Fibroblast of skin of right biceps (primary cell): ENCODE results near the gene CD44.
"Not testable (repeated sequence)": the region's sequence is repeated elsewhere in the genome, so short reads cannot be mapped to it uniquely, and the experiment has no call there.

Experiments used
- DNase-seq: peaks from one replicate; pipeline ENCODE4 v3.0.0-alpha.2; 2013

Gene CD44

GRCh38 chr11:35216962-35217678 is 78.1 kb downstream of the CD44 start:
- DNase-seq = no peak

- DNase-seq = peak; percentile 70
Measured at GRCh38 chr11:35218956-35219355, 80.0 kb downstream of the CD44 start.

- peak; percentile 94 for DNase-seq
Measured at GRCh38 chr11:35223371-35223796, 84.4 kb downstream of the CD44 start.

GRCh38 chr11:35223991-35224390 is 85.0 kb downstream of the CD44 start:
- peak; percentile 35 for DNase-seq

GRCh38 chr11:35225946-35226520 is 87.1 kb downstream of the CD44 start:
- no peak for DNase-seq

GRCh38 chr11:35226756-35227155 is 87.8 kb downstream of the CD44 start:
- not testable (repeated sequence) for DNase-seq

GRCh38 chr11:35227576-35228327 is 88.8 kb downstream of the CD44 start:
- DNase-seq = peak; percentile 31

GRCh38 chr11:35228328-35228725 is 89.4 kb downstream of the CD44 start:
- DNase-seq = no peak

- no peak for DNase-seq
Measured at GRCh38 chr11:35230388-35230787, 91.4 kb downstream of the CD44 start.

- no peak for DNase-seq
Measured at GRCh38 chr11:35231076-35231860, 92.3 kb downstream of the CD44 start.

GRCh38 chr11:35232891-35233330 is 93.9 kb downstream of the CD44 start:
- DNase-seq = no peak

GRCh38 chr11:35233518-35233917 is 94.5 kb downstream of the CD44 start:
- no peak for DNase-seq

GRCh38 chr11:35234460-35235156 is 95.6 kb downstream of the CD44 start:
- no peak for DNase-seq

GRCh38 chr11:35235157-35235468 is 96.1 kb downstream of the CD44 start:
- no peak for DNase-seq

GRCh38 chr11:35235498-35235897 is 96.5 kb downstream of the CD44 start:
- DNase-seq = no peak

- DNase-seq = peak; percentile 47
Measured at GRCh38 chr11:35235936-35236666, 97.1 kb downstream of the CD44 start.

GRCh38 chr11:35236667-35237003 is 97.7 kb downstream of the CD44 start:
- DNase-seq = peak; percentile 84

GRCh38 chr11:35237351-35237750 is 98.4 kb downstream of the CD44 start:
- no peak for DNase-seq

GRCh38 chr11:35237860-35238715 is 99.1 kb downstream of the CD44 start:
- DNase-seq = peak; percentile 42

GRCh38 chr11:35238882-35239281 is 99.9 kb downstream of the CD44 start:
- no peak for DNase-seq

- no peak for DNase-seq
Measured at GRCh38 chr11:35239471-35240075, 100.6 kb downstream of the CD44 start.
